T-helper 17 cell (primary cell): Measurements from ENCODE around the gene CHRNA1. TPM values are rescaled to one million over a fixed set of nuclear protein-coding genes. Genes with fewer than 3 reads are reported as not detected.

Experiments used
- ATAC-seq: fragments of 150-1000 bp; cut with Tn5 transposase; 2 replicates; pipeline ENCODE4 v1.10.0; 2021; ENCODE audit warnings: mild to moderate bottlenecking, moderate library complexity
- DNase-seq, 3 donors: peaks; one replicate each; pipeline versions ENCODE4 v3.0.0 to v3.0.0-alpha.2; 2020 to 2021
- H3K9me3 ChIP-seq: one replicate; pipeline ENCODE4 v1.7.0; 2013; ENCODE audit warnings: low read length, mild to moderate bottlenecking; ENCODE audit not compliant: control insufficient read depth, poor library complexity, severe bottlenecking
- H3K27ac Mint-ChIP-seq: one replicate; pipeline ENCODE4 v1.8.0; 2022; ENCODE audit warnings: mild to moderate bottlenecking, moderate library complexity, mixed read lengths
- H3K27me3 Mint-ChIP-seq: one replicate; pipeline ENCODE4 v1.8.0; 2022; ENCODE audit warnings: mixed read lengths
- H3K36me3 Mint-ChIP-seq: one replicate; pipeline ENCODE4 v1.8.0; 2022; ENCODE audit warnings: low read depth, mixed read lengths
- H3K4me1 Mint-ChIP-seq: one replicate; pipeline ENCODE4 v1.8.0; 2022; ENCODE audit warnings: mild to moderate bottlenecking, mixed read lengths
- H3K4me3 Mint-ChIP-seq: one replicate; pipeline ENCODE4 v1.8.0; 2022; ENCODE audit warnings: mild to moderate bottlenecking, moderate library complexity, mixed read lengths
- total RNA-seq, 4 donors: library from RNA in 2 of 4; stranded (reverse) in 2 of 4; gene quantifications; one replicate each; pipeline ENCODE4 v1.2.3 and lab custom pipeline; 2022 to 2026

Gene CHRNA1
- total RNA-seq, 2 donors from 2014 or later, result 0.63 to 0.94 TPM

DNA sequence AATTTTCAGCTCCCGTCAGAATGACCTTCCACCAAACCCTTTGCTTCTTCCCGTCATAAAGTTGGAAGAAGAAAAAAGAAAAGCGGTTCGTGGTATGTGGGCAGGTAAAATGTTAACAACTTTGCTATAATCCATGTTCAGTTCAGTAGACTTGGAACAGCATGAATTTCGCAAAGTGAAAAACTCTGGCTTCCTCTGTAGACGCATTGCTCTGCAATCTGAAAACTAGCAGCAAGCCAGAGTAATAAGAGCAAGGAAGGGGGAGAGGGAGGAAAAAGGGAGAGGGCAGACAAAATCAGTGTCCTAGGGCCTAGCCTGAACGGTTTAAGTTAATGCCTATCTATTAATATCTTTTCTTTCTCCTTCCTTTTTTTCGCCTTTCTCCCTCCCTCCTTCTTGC lies 26.7 kb upstream of the CHRNA1 start:
- peak overlapping the region; percentile 41 for H3K27ac Mint-ChIP-seq
- DNase-seq, result no peak
- no peak for ATAC-seq

GRCh38 chr2:174789001-174789400 lies 24.7 kb upstream of the CHRNA1 start:
- H3K27ac Mint-ChIP-seq, result peak overlapping the region; percentile 86
- H3K9me3 ChIP-seq, result no peaks in the 10 kb centered on the region
- H3K36me3 Mint-ChIP-seq, result no peaks in the 10 kb centered on the region
- no peak for ATAC-seq
- no peak for DNase-seq
- peaks cover 5% of the 10 kb centered on the region for H3K27me3 Mint-ChIP-seq
- peaks cover 6% of the 10 kb centered on the region for H3K4me1 Mint-ChIP-seq
- H3K4me3 Mint-ChIP-seq, result peak overlapping the region; percentile 52

More for the DNA sequence above, 26.7 kb upstream of the CHRNA1 start:
- peaks cover 5% of the 10 kb centered on the region for H3K27me3 Mint-ChIP-seq
- H3K36me3 Mint-ChIP-seq, result no peaks in the 10 kb centered on the region
- H3K9me3 ChIP-seq, result no peaks in the 10 kb centered on the region
- H3K4me3 Mint-ChIP-seq, result no peak overlapping the region
- peaks cover 8% of the 10 kb centered on the region for H3K4me1 Mint-ChIP-seq

- Mint-ChIP-seq H3K36me3 (no peaks in the 10 kb centered on the region), H3K4me1 (peaks cover 6% of the 10 kb centered on the region), H3K27ac (peak overlapping the region; percentile 86), H3K27me3 (peaks cover 5% of the 10 kb centered on the region), H3K4me3 (peak overlapping the region; percentile 52)
- peak; percentile 67 for ATAC-seq
- no peak for DNase-seq
- no peaks in the 10 kb centered on the region for H3K9me3 ChIP-seq
These were observed 24.1 kb upstream of the CHRNA1 start for GRCh38 chr2:174788291-174788929.

GRCh38 chr2:174787487-174788205 lies 23.4 kb upstream of the CHRNA1 start:
- Mint-ChIP-seq H3K4me1 (peaks cover 6% of the 10 kb centered on the region), H3K36me3 (no peaks in the 10 kb centered on the region), H3K4me3 (no peak overlapping the region), H3K27ac (peak overlapping the region; percentile 86), H3K27me3 (peaks cover 5% of the 10 kb centered on the region)
- peak; percentile 40 for ATAC-seq
- no peaks in the 10 kb centered on the region for H3K9me3 ChIP-seq
- DNase-seq, result no peak

DNA sequence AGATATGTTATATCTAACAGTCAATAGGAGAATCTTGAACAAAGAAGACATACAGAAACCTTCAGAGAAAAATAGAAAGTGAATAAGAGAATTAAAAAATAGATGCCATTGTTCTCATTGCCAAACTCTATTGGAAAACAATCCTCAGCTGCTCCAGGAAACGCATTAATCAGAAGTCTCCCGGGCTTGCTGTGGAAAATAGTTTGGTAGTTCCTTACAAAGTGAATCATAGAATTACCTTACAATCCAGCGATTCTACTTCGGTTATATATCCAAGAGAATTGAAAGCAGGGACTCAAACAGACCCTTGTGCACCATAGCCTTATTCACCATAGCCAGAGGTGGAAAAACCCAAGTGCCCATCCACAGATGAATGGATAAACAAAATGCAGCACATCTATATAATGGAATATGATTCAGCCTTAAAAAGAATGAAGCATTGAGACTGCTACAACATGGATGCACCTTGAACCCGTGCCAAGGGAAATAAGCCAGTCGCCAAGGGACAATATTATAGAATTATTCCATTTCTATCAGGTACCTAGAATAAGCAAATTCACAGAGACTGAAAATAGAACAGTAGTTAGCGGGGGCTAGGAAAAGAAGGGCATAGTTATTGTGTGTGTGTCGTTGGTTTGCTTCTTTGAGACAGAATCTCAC lies 21.9 kb upstream of the CHRNA1 start:
- no peaks in the 10 kb centered on the region for H3K27me3 Mint-ChIP-seq

GRCh38 chr2:174785481-174785880 lies 21.2 kb upstream of the CHRNA1 start:
- H3K27ac Mint-ChIP-seq, result no peak overlapping the region

More for the DNA sequence above, 21.9 kb upstream of the CHRNA1 start:
- no peaks in the 10 kb centered on the region for H3K36me3 Mint-ChIP-seq
- no peak for ATAC-seq
- no peak overlapping the region for H3K27ac Mint-ChIP-seq
- no peak overlapping the region for H3K4me3 Mint-ChIP-seq
- peaks cover 6% of the 10 kb centered on the region for H3K4me1 Mint-ChIP-seq
- H3K9me3 ChIP-seq, result no peaks in the 10 kb centered on the region
- no peak for DNase-seq

DNA sequence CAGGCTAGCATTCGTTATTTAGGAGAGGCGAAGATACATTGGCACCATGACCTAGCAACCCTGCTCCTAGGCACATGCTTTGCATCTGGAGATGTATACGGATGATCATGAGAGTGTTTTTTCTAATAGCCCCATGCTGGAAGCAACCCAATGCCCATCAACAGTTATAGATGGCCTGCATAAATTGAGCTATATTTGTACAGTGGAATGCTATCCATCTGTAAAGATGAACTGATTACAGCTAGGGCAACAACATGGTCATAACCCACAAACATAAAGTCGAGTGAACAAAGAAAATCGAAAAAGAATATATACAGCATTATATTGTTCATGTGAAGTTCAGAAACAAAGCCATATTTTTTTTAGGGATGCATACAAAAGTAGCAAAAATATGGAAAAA lies 20.6 kb upstream of the CHRNA1 start:
- Mint-ChIP-seq H3K27me3 (no peaks in the 10 kb centered on the region), H3K27ac (no peak overlapping the region), H3K36me3 (no peaks in the 10 kb centered on the region), H3K4me3 (no peak overlapping the region), H3K4me1 (peaks cover 10% of the 10 kb centered on the region)
- DNase-seq (no peak), ATAC-seq (no peak)
- H3K9me3 ChIP-seq, result no peaks in the 10 kb centered on the region

More at GRCh38 chr2:174785481-174785880, 21.2 kb upstream of the CHRNA1 start:
- Mint-ChIP-seq H3K36me3 (no peaks in the 10 kb centered on the region), H3K27me3 (no peaks in the 10 kb centered on the region), H3K4me3 (no peak overlapping the region), H3K4me1 (peaks cover 6% of the 10 kb centered on the region)
- no peak for DNase-seq
- H3K9me3 ChIP-seq, result no peaks in the 10 kb centered on the region
- no peak for ATAC-seq

- Mint-ChIP-seq H3K4me1 (peaks cover 13% of the 10 kb centered on the region), H3K4me3 (no peak overlapping the region), H3K36me3 (no peaks in the 10 kb centered on the region), H3K27me3 (no peaks in the 10 kb centered on the region), H3K27ac (no peak overlapping the region)
- H3K9me3 ChIP-seq, result no peaks in the 10 kb centered on the region
- DNase-seq (no peak), ATAC-seq (no peak)
These were observed 20.0 kb upstream of the CHRNA1 start for GRCh38 chr2:174784316-174784715.

DNA sequence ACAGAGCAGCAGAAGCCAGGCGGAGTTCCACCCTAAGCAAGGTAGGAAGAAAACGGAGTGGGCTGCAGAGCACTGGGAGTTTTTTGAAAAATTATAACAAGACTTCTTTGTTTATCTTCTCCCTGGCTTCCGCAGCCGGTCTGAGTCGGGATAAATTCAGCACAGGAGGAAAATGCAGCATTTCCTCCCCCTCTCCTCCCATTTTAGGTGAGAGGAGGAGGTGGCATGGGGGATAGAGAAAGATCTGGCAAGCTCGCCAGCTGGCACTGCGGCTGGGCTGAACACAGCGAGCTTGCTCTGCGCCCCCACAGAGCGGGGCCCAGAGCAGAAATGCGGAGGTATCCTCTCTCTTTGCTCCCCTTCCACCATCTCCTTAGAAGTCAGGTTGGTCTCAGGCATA lies 17.7 kb upstream of the CHRNA1 start:
- peaks cover 28% of the 10 kb centered on the region for H3K4me1 Mint-ChIP-seq
- H3K27ac Mint-ChIP-seq, result peak overlapping the region; percentile 100
- H3K27me3 Mint-ChIP-seq, result no peaks in the 10 kb centered on the region
- DNase-seq (no peak), ATAC-seq (no peak)
- H3K36me3 Mint-ChIP-seq, result no peaks in the 10 kb centered on the region
- no peak overlapping the region for H3K4me3 Mint-ChIP-seq
- H3K9me3 ChIP-seq, result no peaks in the 10 kb centered on the region

GRCh38 chr2:174781298-174781697 lies 17.0 kb upstream of the CHRNA1 start:
- H3K9me3 ChIP-seq, result no peaks in the 10 kb centered on the region
- H3K4me1 Mint-ChIP-seq, result peaks cover 30% of the 10 kb centered on the region
- H3K27me3 Mint-ChIP-seq, result no peaks in the 10 kb centered on the region
- peak overlapping the region; percentile 100 for H3K27ac Mint-ChIP-seq
- DNase-seq (no peak), ATAC-seq (no peak)
- H3K36me3 Mint-ChIP-seq, result no peaks in the 10 kb centered on the region
- H3K4me3 Mint-ChIP-seq, result no peak overlapping the region

DNA sequence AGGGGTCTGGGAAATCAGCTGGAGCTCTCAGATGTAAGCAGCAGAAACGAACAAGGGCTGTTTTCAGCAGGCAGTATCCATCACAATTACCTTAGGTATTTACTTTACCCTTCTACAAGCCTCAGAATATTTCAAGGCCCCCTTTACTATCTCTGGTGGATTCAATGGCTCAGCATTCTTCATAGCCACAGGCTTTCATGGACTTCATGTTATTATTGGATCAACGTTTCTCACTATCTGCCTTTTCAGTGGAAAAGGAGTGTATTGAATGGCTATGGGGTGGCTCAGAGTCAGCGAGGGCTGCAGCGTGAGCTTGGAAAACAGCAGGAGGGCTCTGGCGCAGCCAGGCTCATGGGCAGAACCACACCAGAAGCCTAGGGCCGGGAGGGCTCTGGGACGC lies 16.6 kb upstream of the CHRNA1 start:
- Mint-ChIP-seq H3K4me1 (peaks cover 35% of the 10 kb centered on the region), H3K36me3 (no peaks in the 10 kb centered on the region), H3K27me3 (no peaks in the 10 kb centered on the region), H3K27ac (peak overlapping the region; percentile 100), H3K4me3 (no peak overlapping the region)
- H3K9me3 ChIP-seq, result no peaks in the 10 kb centered on the region
- no peak for DNase-seq
- ATAC-seq, result no peak

DNA sequence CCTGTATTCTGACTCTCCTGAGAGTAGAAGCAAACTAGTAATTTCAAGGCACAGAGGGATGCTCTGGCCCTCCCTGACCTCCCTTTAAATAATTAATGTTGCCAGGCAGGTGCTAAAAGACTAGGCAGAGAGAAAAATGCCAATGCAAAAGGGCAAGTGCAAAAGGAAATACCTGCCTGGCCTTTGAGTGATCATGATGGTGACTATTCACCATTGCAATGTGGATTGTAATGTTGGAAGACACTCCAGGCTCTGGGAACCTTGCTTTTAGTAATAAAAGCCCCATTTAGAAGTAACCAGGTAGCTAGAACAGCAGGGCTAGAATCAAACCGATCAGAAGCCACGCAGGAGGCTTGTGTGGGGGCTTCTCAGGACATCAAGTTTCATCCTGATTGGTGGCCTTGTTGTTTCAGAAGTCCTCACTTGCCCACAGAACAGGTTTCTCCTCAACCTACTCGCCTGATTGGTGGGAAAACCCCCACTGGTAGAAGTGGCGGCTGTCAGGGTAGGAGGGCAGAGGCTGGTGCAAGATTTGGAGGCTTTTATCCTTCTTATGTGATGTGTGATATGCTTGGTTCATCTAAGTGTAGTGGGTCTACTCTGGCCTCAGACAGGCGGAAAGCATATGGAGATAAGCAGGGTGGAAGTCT lies 16.0 kb upstream of the CHRNA1 start:
- DNase-seq, result no peak
- ATAC-seq, result no peak
- Mint-ChIP-seq H3K27ac (peak overlapping the region; percentile 100), H3K36me3 (no peaks in the 10 kb centered on the region), H3K4me1 (peaks cover 40% of the 10 kb centered on the region), H3K4me3 (no peak overlapping the region), H3K27me3 (no peaks in the 10 kb centered on the region)
- H3K9me3 ChIP-seq, result no peaks in the 10 kb centered on the region

DNA sequence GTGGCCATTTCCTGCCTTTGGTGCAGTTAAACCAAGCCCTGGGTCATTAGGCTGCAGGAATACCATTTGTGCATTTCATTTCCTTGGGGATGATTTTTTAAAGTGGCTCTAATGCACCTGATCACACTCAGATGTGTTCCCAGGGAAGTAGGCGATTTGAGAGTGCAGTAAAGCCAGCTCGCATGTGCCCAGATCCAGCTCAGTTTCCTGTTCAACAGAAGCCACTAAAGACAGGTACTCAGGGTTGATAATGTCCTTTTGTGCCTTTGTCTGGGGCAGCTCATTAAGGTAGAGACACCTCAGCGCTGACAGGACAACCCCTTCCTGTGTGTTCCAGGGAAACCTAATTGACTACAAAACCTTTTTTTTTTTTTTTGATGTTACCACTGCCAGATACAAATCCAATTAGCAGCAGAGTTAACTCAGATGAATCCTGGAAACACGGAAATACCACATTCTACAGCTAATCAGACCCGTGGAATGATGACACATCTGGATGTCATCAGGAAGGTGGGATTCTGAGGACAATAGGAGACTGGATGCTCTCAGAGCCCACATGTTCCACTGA lies 15.2 kb upstream of the CHRNA1 start:
- DNase-seq, result no peak
- H3K4me3 Mint-ChIP-seq, result peak overlapping the region; percentile 79
- H3K36me3 Mint-ChIP-seq, result no peaks in the 10 kb centered on the region
- H3K27me3 Mint-ChIP-seq, result no peaks in the 10 kb centered on the region
- no peak for ATAC-seq
- peak overlapping the region; percentile 100 for H3K27ac Mint-ChIP-seq
- peaks cover 40% of the 10 kb centered on the region for H3K4me1 Mint-ChIP-seq
- no peaks in the 10 kb centered on the region for H3K9me3 ChIP-seq
